GM18867 (cell line): ENCODE data around the gene MUC3A.
A peak's percentile ranks its signal among the peaks of the same experiment; 100 is the strongest.

ENCODE experiments used
- ATAC-seq: cut with Tn5 transposase; IDR thresholded peaks from one replicate; pipeline ENCODE4 v1.9.1; 2021; ENCODE audit warnings: mild to moderate bottlenecking, moderate library complexity; ENCODE audit not compliant: unreplicated experiment

The MUC3A gene

GRCh38 chr7:100946766-100947365, 2.5 kb upstream of the MUC3A start:
- ATAC-seq: no peak

DNA sequence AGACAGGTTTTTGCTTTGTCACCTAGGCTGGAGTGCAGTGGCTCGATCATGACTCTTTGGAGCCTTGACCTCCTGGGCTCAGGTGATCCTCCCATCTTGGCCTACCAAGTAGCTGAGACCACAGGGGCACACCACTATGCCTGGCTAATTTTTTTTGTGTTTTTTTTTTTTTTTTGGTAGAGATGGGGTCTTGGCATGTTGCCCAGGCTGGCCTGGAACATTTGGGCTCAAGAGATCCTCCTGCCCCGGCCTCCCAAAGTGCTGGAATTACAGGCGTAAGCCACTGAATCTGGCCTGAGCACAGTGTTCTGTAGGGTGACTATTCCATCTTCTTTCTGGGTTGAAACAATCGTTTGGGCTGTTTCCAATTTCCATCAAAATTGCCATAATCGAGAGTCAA, 1.5 kb upstream of the MUC3A start:
- ATAC-seq: no peak

- no peak for ATAC-seq
Measured at GRCh38 chr7:100949933-100950443, 654 bp downstream of the MUC3A start.

DNA sequence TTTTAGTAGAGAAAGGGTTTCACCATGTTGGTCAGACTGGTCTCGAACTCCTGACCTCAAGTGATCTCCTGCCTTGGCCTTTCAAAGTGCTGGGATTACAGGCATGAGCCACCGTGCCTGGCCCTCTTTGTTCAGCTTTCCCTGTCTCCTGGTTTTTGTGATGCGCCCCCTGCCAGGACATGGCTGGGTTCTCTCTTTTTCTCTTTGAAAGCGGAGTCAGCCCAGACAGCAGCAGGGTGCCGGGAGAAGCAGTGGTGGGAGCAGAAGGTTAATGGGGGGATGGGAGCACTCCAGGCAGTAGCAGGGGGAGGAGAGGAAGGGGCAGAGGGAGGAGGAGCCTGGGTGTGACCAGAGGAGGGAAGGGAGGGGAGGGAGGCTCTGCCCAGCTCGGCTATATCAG, 1.8 kb downstream of the MUC3A start:
- no peak for ATAC-seq

GRCh38 chr7:100951888-100952560, 2.7 kb downstream of the MUC3A start:
- no peak for ATAC-seq

DNA sequence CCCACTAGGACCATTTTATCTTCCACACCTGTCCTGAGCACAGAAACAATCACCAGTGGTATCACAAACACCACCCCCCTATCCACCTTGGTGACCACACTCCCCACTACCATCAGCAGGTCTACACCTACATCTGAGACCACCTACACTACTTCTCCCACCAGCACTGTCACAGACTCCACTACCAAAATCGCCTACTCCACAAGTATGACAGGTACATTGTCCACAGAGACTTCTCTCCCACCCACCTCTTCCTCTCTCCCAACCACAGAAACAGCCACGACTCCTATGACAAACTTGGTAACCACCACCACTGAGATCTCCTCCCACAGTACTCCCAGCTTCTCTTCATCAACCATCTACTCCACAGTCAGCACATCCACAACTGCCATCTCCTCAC, 3.3 kb downstream of the MUC3A start:
- no peak for ATAC-seq

GRCh38 chr7:100957832-100958421, 8.6 kb downstream of the MUC3A start:
- no peak for ATAC-seq

- no peak for ATAC-seq
Measured at GRCh38 chr7:100959894-100960293, 10.6 kb downstream of the MUC3A start.

GRCh38 chr7:100962537-100962936, 13.2 kb downstream of the MUC3A start:
- ATAC-seq: no peak

GRCh38 chr7:100963386-100963785, 14.1 kb downstream of the MUC3A start:
- no peak for ATAC-seq

- ATAC-seq: no peak
Measured at GRCh38 chr7:100963874-100964273, 14.5 kb downstream of the MUC3A start.

DNA sequence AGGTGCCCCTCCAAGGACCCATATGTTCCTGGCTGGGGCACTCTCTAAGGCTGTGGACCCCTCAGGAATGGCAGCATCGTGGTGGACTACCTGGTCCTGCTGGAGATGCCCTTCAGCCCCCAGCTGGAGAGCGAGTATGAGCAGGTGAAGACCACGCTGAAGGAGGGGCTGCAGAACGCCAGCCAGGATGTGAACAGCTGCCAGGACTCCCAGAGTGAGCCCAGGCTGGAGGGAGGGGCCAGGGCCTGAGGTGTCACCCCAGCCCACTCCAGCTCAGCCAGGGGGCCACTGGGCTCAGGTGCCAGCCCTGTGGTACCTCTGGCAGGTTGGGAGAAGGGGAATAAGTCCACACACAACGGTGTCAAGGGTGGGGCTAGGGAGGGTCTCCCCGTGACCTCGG, 15.3 kb downstream of the MUC3A start:
- no peak for ATAC-seq

- no peak for ATAC-seq
Measured at GRCh38 chr7:100965045-100965722, 15.8 kb downstream of the MUC3A start.

DNA sequence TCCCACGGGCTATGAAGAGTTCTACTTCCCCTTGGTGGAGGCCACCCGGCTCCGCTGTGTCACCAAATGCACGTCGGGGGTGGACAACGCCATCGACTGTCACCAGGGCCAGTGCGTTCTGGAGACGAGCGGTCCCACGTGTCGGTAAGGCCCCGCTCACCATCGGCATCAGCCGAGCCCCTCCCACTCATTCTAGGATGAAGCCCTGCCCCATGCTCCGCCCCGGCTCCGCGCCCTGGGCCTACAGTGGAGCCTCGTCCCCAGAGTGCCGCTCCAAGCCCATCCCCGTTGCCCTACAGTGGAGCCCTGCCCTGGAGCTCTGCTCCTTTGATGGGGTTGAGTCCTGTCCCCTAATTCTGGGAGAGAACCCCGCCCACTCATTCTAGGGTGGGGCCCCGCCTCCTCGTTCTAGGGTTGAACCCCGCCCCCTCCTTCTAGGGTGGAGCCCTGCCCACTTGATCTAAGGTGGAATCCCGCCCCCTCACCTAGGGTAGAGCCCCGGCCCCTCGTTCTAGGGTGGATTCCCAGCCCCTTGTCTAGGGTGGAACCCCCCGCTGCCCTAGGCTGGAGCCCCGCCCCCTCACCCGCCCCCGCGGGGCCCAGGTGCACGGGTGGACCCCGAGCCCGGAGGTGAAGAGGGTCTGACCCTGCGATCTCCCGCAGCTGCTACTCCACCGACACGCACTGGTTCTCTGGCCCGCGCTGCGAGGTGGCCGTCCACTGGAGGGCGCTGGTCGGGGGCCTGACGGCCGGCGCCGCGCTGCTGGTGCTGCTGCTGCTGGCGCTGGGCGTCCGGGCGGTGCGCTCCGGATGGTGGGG, 16.6 kb downstream of the MUC3A start:
- peak; percentile 61 for ATAC-seq

GRCh38 chr7:100966542-100967291, 17.4 kb downstream of the MUC3A start:
- ATAC-seq: peak; percentile 11

- ATAC-seq: no peak
Measured at GRCh38 chr7:100967292-100967863, 18.0 kb downstream of the MUC3A start.

DNA sequence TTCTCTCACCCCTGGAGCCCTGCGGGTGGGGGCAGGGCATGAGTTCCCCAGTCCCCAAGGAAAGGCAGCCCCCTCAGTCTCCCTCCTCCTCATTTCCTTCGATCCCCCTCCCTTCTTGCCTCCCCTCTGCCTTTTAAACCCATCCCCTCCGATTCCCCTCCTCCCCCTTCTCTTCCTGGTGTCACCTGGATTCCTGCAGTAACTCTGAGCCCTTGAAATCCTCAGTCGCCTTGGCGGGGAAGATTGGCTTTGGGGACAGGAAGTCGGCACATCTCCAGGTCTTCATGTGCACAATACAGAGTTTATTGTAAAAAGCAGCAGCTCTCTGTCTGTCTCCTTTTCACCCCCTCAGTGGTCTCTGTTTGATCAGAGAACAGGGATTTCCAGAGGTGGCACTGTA, 18.7 kb downstream of the MUC3A start:
- ATAC-seq: no peak

- ATAC-seq: no peak
Measured at GRCh38 chr7:100968650-100969049, 19.3 kb downstream of the MUC3A start.

- ATAC-seq: no peak
Measured at GRCh38 chr7:100969066-100969615, 19.8 kb downstream of the MUC3A start, which contains the start of gene MUC12. Gene MUC12 (plus strand): TSS chr7:100969565. CDS start chr7:100969623, 58 bp downstream.
